EH (cell line): ENCODE data around the gene KATNB1.
"Not testable (repeated sequence)": the region's sequence is repeated elsewhere in the genome, so short reads cannot be mapped to it uniquely, and the experiment has no call there.

Experiments used
- DNase-seq: peaks from one replicate; pipeline ENCODE4 v3.0.0-alpha.2; 2015; ENCODE audit warnings: low read depth

KATNB1 gene

GRCh38 chr16:57774705-57775285, 39.2 kb downstream of the KATNB1 start:
- DNase-seq = no peak

- no peak for DNase-seq
These were observed 40.3 kb downstream of the KATNB1 start for GRCh38 chr16:57775661-57776469.

- DNase-seq = no peak
These were observed 43.1 kb downstream of the KATNB1 start for GRCh38 chr16:57778658-57779057.

- DNase-seq = not testable (repeated sequence)
These were observed 44.3 kb downstream of the KATNB1 start for GRCh38 chr16:57779836-57780235.

GRCh38 chr16:57781349-57781740, 45.8 kb downstream of the KATNB1 start:
- no peak for DNase-seq

GRCh38 chr16:57781741-57782606, 46.4 kb downstream of the KATNB1 start:
- peak; percentile 68 for DNase-seq

- DNase-seq = not testable (repeated sequence)
These were observed 47.1 kb downstream of the KATNB1 start for GRCh38 chr16:57782607-57783055.

- DNase-seq = no peak
These were observed 47.5 kb downstream of the KATNB1 start for GRCh38 chr16:57783116-57783515.

GRCh38 chr16:57783883-57784282, 48.3 kb downstream of the KATNB1 start:
- no peak for DNase-seq

GRCh38 chr16:57784334-57784733, 48.8 kb downstream of the KATNB1 start:
- DNase-seq = no peak

- DNase-seq = no peak
These were observed 49.8 kb downstream of the KATNB1 start for GRCh38 chr16:57785385-57785784.

GRCh38 chr16:57785924-57786323, 50.4 kb downstream of the KATNB1 start:
- DNase-seq = no peak

- no peak for DNase-seq
These were observed 51.3 kb downstream of the KATNB1 start for GRCh38 chr16:57786632-57787518.

- no peak for DNase-seq
These were observed 51.9 kb downstream of the KATNB1 start for GRCh38 chr16:57787519-57787905.

- no peak for DNase-seq
These were observed 52.8 kb downstream of the KATNB1 start for GRCh38 chr16:57788252-57788841.

- DNase-seq = no peak
These were observed 53.4 kb downstream of the KATNB1 start for GRCh38 chr16:57788951-57789350.

GRCh38 chr16:57791195-57791892, 55.8 kb downstream of the KATNB1 start:
- DNase-seq = no peak

GRCh38 chr16:57791893-57792461, 56.4 kb downstream of the KATNB1 start:
- no peak for DNase-seq

GRCh38 chr16:57794849-57795430, 59.4 kb downstream of the KATNB1 start:
- no peak for DNase-seq

- peak; percentile 52 for DNase-seq
These were observed 59.9 kb downstream of the KATNB1 start for GRCh38 chr16:57795431-57795878.
